Cardiac muscle cell (in vitro differentiated cells and primary cell): ENCODE measurements around the gene RGS3. TPM values are rescaled to one million over a fixed set of nuclear protein-coding genes. Genes with fewer than 3 reads are reported as not detected.

Experiments
- DNase-seq, 2 donors: peaks; one replicate each; pipeline versions ENCODE4 v3.0.0 to v3.0.0-alpha.2; 2010 to 2017; ENCODE audit warnings: low read depth in 1 of 2, low spot score in 1 of 2
- H3K27ac ChIP-seq: fragments of 200-600 bp; sonication (generic); 2 replicates; pipeline ENCODE4 v1.5.1; 2016
- H3K27me3 ChIP-seq: fragments of 200-600 bp; sonication (generic); 2 replicates; pipeline ENCODE4 v1.6.0; 2016; ENCODE audit warnings: control low read depth
- H3K36me3 ChIP-seq: fragments of 200-600 bp; sonication (generic); 2 replicates; pipeline ENCODE4 v1.5.1; 2016; ENCODE audit warnings: control low read depth
- H3K4me1 ChIP-seq: fragments of 200-600 bp; sonication (generic); 2 replicates; pipeline ENCODE4 v1.8.1; 2017; ENCODE audit warnings: low read depth, mild to moderate bottlenecking, mixed run types
- H3K4me3 ChIP-seq: fragments of 200-600 bp; sonication (generic); 2 replicates; pipeline ENCODE4 v1.5.1; 2016; ENCODE audit warnings: mild to moderate bottlenecking
- H3K9me3 ChIP-seq: fragments of 200-600 bp; sonication (generic); 2 replicates; pipeline ENCODE4 v1.5.1; 2017; ENCODE audit warnings: low read depth, mild to moderate bottlenecking, control low read depth
- polyA plus RNA-seq: library from polyadenylated mRNA; unstranded; fragments of >200 nt; fragmentation: Nextera tagmentation; extraction: Ambion mirVana; gene quantifications from 2 replicates; pipeline ENCODE4 v1.2.1, GENCODE V29; 2016
- total RNA-seq: library from RNA; depleted of rRNA; stranded (reverse); fragments of >200 nt; gene quantifications from 2 replicates; pipeline ENCODE4 v1.2.3, GENCODE V29; 2016
- TF ChIP-seq, protein P1 (sequence below): IDR thresholded peaks from 2 replicates; pipeline ENCODE4 v1.5.1; 2012; ENCODE audit warnings: low read depth, mild to moderate bottlenecking, low read length

RGS3 gene
- total and polyA plus RNA-seq, 2 experiments from 2014 or later = 94.7 to 126 TPM

DNA sequence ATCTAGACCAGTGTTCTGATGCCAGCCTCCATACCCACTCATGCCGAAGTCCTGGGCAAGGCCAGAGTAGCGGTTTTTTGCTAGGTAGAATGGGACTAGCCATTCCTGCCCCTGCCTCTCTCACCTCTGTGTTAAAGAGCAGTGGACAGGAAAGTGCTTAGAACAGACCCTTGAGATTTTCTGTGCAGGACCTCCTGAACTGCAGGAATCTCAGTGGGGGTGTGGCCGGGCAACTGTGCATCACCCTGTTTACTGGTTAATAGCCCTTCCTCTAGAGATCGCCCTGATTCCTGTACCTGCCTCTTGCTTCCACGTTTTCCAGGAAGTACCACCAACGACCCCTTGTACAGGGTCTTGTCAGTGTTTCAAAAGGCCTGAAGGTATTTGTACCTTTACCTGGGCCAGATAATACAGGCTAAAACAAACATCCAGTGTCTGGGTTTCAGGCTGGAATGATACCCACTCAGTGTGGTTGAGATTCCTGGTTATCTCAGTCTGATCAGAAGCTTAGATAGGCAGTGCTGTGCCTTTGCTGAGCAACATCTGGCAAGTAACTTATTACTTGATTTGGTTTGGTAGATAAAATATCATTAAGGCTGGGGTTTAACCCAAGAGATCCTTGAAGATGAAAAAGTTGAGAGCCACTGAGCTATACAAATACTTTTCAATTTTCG lies 65.9 kb downstream of the RGS3 start:
- DNase-seq = no peak
- Histone ChIP-seq H3K27ac (no peak overlapping the region), H3K9me3 (no peaks in the 10 kb centered on the region), H3K4me3 (no peak overlapping the region), H3K27me3 (no peaks in the 10 kb centered on the region), H3K4me1 (peaks cover 24% of the 10 kb centered on the region), H3K36me3 (no peaks in the 10 kb centered on the region)
- TF ChIP-seq, protein P1, sequence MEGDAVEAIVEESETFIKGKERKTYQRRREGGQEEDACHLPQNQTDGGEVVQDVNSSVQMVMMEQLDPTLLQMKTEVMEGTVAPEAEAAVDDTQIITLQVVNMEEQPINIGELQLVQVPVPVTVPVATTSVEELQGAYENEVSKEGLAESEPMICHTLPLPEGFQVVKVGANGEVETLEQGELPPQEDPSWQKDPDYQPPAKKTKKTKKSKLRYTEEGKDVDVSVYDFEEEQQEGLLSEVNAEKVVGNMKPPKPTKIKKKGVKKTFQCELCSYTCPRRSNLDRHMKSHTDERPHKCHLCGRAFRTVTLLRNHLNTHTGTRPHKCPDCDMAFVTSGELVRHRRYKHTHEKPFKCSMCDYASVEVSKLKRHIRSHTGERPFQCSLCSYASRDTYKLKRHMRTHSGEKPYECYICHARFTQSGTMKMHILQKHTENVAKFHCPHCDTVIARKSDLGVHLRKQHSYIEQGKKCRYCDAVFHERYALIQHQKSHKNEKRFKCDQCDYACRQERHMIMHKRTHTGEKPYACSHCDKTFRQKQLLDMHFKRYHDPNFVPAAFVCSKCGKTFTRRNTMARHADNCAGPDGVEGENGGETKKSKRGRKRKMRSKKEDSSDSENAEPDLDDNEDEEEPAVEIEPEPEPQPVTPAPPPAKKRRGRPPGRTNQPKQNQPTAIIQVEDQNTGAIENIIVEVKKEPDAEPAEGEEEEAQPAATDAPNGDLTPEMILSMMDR = no peak

DNA sequence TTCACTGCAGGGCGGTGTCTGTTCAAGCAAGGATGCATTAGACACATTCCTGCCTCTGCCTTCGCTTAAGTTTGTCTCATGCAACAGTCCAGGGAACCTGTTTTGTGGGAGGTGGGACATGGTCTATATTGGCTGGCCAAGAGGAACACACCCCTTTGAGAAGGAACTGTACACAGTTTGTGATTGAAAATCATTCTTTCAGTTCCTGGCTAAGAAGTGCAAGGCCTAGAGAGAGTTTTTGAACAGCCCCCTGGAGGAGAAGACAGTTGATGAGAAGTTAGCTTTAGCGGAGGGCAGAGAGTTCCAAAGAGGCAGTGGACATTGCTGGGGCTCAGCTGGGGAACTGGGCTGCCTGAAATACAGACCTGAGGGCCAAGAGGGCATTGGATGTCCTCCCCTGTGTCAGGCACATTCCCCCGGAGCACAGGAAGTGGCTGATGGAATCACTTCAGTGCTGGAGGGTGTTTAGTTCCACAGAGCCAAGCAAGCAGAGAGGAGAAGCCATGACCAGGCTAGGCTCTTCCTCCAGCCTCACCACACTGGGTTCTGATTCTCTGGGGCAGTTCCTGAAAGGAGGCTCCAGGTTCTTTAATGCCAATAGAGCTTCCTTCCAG lies 66.6 kb downstream of the RGS3 start:
- Histone ChIP-seq H3K36me3 (no peaks in the 10 kb centered on the region), H3K9me3 (no peaks in the 10 kb centered on the region), H3K27ac (no peak overlapping the region), H3K27me3 (no peaks in the 10 kb centered on the region), H3K4me3 (no peak overlapping the region), H3K4me1 (peaks cover 24% of the 10 kb centered on the region)
- DNase-seq = no peak
- TF ChIP-seq, protein P1 = no peak

DNA sequence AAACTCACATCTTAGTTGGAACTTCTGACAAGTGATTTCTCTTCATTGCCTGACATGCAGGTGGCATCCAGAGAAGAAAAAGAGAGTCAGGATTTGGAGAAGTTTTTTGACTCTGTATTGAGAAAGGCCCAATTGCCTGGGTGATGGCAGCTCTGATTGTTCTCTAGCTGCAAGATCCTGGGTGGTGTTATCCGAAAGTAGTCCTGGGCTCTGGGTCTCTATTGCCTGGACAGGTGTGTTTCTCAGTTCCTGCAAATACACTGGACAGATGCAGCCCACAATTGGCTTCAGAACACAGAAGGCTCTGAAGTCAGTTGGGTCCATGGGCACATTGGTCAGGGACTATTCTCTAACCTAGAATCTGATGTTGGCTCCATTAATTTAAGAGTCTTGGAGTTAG lies 67.4 kb downstream of the RGS3 start:
- TF ChIP-seq, protein P1 = no peak
- no peaks in the 10 kb centered on the region for H3K27me3 ChIP-seq
- no peak overlapping the region for H3K4me3 ChIP-seq
- no peak overlapping the region for H3K27ac ChIP-seq
- no peaks in the 10 kb centered on the region for H3K36me3 ChIP-seq
- peaks cover 27% of the 10 kb centered on the region for H3K4me1 ChIP-seq
- no peak for DNase-seq
- H3K9me3 ChIP-seq = no peaks in the 10 kb centered on the region

DNA sequence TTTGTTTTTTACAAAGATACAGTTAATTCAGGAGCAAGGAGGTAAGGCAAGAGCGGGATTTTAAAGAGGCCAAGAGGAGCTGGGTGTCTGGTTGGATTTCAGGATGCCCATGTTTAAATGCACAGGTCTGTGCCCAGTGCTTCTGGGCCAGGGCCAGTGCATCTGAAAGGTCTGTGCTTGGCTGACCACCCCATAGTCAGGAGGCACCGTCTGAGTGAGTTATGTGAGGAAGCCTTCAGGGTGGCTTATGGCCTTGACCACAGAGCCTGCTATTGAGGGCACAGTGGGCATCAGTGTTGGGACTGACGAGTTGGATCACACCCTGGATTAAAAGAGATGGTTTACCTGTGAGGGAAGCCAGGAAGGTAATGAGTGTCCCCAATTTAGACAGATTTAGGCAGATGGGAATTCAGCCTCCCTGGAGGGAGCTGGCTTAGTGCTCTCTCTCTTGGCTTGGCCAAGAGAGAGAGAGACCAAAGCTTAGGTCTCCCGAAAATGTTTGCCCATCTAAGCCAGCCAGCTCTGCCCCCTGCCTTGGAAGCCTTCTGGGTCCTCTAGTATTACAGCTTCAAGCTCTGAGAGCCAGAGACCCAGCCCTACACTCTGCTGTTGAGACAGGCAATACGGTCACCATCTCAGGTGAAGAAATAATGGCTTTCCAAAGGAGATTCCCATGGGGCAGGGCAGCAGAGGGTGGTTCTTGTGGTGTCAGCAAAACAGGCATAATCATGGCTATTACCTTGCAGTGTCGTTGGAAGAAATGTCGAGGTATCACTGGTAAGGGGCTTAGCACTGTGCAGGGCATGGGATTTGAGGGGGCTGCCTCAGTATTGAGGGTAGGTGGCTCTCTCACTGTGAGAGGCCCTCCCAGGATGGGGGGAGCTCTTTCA lies 68.6 kb downstream of the RGS3 start:
- no peaks in the 10 kb centered on the region for H3K36me3 ChIP-seq
- TF ChIP-seq, protein P1 = no peak
- no peak overlapping the region for H3K4me3 ChIP-seq
- H3K27ac ChIP-seq = no peak overlapping the region
- no peaks in the 10 kb centered on the region for H3K27me3 ChIP-seq
- H3K9me3 ChIP-seq = no peaks in the 10 kb centered on the region
- no peak for DNase-seq
- H3K4me1 ChIP-seq = peaks cover 26% of the 10 kb centered on the region

DNA sequence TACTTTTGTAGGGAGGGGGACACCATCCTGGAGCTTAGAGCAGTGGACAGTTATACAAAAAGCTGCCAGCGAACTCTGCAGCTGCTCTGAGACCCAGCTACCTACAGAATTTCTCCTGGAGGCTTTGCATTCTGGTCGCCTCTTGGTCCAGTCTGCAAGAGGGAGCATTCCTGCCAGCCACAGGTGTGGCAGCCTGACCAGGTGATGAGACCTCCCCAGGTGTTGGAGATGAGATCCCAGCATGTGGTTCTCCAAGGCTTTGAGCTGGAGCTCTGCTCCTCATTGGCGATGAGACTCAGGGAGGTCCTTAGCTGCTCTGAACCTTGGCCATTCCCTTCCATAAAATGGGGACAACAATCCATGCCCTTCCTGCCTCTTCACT lies 69.3 kb downstream of the RGS3 start:
- Histone ChIP-seq H3K4me1 (peaks cover 20% of the 10 kb centered on the region), H3K9me3 (no peaks in the 10 kb centered on the region), H3K27ac (no peak overlapping the region), H3K4me3 (no peak overlapping the region), H3K27me3 (no peaks in the 10 kb centered on the region), H3K36me3 (no peaks in the 10 kb centered on the region)
- TF ChIP-seq, protein P1 = no peak
- DNase-seq = no peak
